ENCODE measurements around the gene TANK.

DNA sequence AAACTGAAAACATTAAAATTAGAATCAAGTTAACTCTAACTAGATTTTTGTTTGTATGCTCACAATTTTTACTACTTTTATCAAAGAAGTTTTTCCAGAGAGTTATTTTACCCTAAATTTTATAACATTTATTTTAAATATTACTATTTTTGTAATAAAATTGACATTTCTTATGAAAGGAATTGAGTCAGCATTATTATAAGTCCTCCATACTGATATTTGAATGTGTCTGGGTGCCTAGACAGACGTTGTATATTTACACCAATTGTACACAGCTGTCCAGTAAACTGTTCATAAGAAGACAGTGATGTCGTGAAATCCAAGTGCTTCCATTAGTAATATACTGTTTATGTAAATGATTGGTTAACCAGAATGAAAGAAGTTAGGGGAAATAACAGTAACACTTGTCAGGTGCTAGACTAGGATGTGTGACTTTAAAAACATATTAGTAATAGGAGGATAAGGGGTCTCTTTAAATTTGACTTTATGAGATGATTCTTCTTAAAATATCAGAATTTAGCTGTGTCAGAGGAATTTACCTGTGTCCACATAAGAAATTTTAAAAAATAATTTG lies 73.7 kb downstream of the TANK start:
- TF ChIP-seq EZH2 (IDR thresholded peaks at IDR 0.05; ENCODE audit: low read depth, unreplicated experiment) (no peak), CTCF (conservative IDR thresholded peaks at IDR 0.05; ENCODE audit: low read depth in 2 of 2) (no peak)
